ENCODE data around the gene FAF1.

FAF1 gene

DNA sequence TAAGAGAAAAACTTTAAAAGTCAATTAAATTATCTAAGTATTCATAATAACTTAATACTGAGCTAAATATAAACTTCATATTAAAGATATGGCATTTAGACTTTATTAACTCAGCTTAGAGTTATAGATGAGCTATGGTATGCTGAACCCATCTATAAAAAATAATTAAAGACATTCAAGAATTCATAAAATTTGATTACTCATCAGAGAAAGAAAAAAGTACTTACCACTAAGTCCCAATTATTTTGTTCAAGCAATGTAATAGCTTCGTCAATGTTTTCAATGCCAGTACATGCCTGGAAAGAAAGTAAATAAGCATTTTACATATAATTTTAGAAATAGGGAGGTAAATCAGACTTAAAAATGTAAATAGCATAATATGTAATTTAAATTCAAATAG, 102.4 kb downstream of the FAF1 start:
- no peak overlapping the region for H3K27ac ChIP-seq
- no peak overlapping the region for H2AFZ ChIP-seq
- TF ChIP-seq CTCF (IDR thresholded peaks at IDR 0.05), result no peak
- no peaks in the 10 kb centered on the region for H3K9me3 ChIP-seq (ENCODE audit: control insufficient read depth, low read length)
- H3K36me3 ChIP-seq (ENCODE audit: control insufficient read depth, insufficient read depth, low read length), result no peaks in the 10 kb centered on the region
- H3K4me3 ChIP-seq (ENCODE audit: low read depth, low read length), result no peak overlapping the region
- no peaks in the 10 kb centered on the region for H3K4me1 ChIP-seq
- no peaks in the 10 kb centered on the region for H3K27me3 ChIP-seq (ENCODE audit: control insufficient read depth, insufficient read depth, low read length)
- peaks cover 13% of the 10 kb centered on the region for H3K79me2 ChIP-seq
- no peak overlapping the region for H3K9ac ChIP-seq
- no peak overlapping the region for H3K4me2 ChIP-seq (ENCODE audit: low read length)

- Histone ChIP-seq H3K9ac (no peak overlapping the region), H3K4me3 (ENCODE audit: low read depth, low read length) (no peak overlapping the region), H3K79me2 (peaks cover 3% of the 10 kb centered on the region)
Observed at GRCh38 chr1:50853325-50853724, 106.7 kb downstream of the FAF1 start.

GRCh38 chr1:50852889-50853288, 107.2 kb downstream of the FAF1 start:
- H3K27me3 ChIP-seq (ENCODE audit: control insufficient read depth, insufficient read depth, low read length), result no peaks in the 10 kb centered on the region
- H3K4me3 ChIP-seq (ENCODE audit: low read depth, low read length), result no peak overlapping the region
- no peaks in the 10 kb centered on the region for H3K4me1 ChIP-seq
- H3K9ac ChIP-seq, result no peak overlapping the region
- peaks cover 3% of the 10 kb centered on the region for H3K79me2 ChIP-seq
- no peaks in the 10 kb centered on the region for H3K36me3 ChIP-seq (ENCODE audit: control insufficient read depth, insufficient read depth, low read length)
- TF ChIP-seq CTCF (IDR thresholded peaks at IDR 0.05), result no peak
- no peaks in the 10 kb centered on the region for H3K9me3 ChIP-seq (ENCODE audit: control insufficient read depth, low read length)
- no peak overlapping the region for H3K27ac ChIP-seq
- no peak overlapping the region for H3K4me2 ChIP-seq (ENCODE audit: low read length)
- H2AFZ ChIP-seq, result no peak overlapping the region

More at GRCh38 chr1:50853325-50853724, 106.7 kb downstream of the FAF1 start:
- Histone ChIP-seq H3K36me3 (ENCODE audit: control insufficient read depth, insufficient read depth, low read length) (no peaks in the 10 kb centered on the region), H3K4me2 (ENCODE audit: low read length) (no peak overlapping the region), H2AFZ (no peak overlapping the region), H3K27ac (no peak overlapping the region), H3K9me3 (ENCODE audit: control insufficient read depth, low read length) (no peaks in the 10 kb centered on the region), H3K4me1 (no peaks in the 10 kb centered on the region), H3K27me3 (ENCODE audit: control insufficient read depth, insufficient read depth, low read length) (no peaks in the 10 kb centered on the region)
- no peak for TF ChIP-seq CTCF (IDR thresholded peaks at IDR 0.05)

- H3K79me2 ChIP-seq, result peaks cover 3% of the 10 kb centered on the region
- no peak overlapping the region for H3K27ac ChIP-seq
- H2AFZ ChIP-seq, result no peak overlapping the region
- no peak for TF ChIP-seq CTCF (IDR thresholded peaks at IDR 0.05)
- no peaks in the 10 kb centered on the region for H3K4me1 ChIP-seq
- no peaks in the 10 kb centered on the region for H3K27me3 ChIP-seq (ENCODE audit: control insufficient read depth, insufficient read depth, low read length)
- H3K9me3 ChIP-seq (ENCODE audit: control insufficient read depth, low read length), result no peaks in the 10 kb centered on the region
- H3K9ac ChIP-seq, result no peak overlapping the region
- no peaks in the 10 kb centered on the region for H3K36me3 ChIP-seq (ENCODE audit: control insufficient read depth, insufficient read depth, low read length)
- no peak overlapping the region for H3K4me2 ChIP-seq (ENCODE audit: low read length)
- no peak overlapping the region for H3K4me3 ChIP-seq (ENCODE audit: low read depth, low read length)
Observed at GRCh38 chr1:50851466-50851865, 108.6 kb downstream of the FAF1 start.

- Histone ChIP-seq H3K9me3 (ENCODE audit: control insufficient read depth, low read length) (no peaks in the 10 kb centered on the region), H3K79me2 (peaks cover 3% of the 10 kb centered on the region), H3K4me3 (ENCODE audit: low read depth, low read length) (no peak overlapping the region), H3K27ac (no peak overlapping the region), H3K36me3 (ENCODE audit: control insufficient read depth, insufficient read depth, low read length) (no peaks in the 10 kb centered on the region), H3K9ac (no peak overlapping the region), H3K4me1 (no peaks in the 10 kb centered on the region), H3K4me2 (ENCODE audit: low read length) (no peak overlapping the region), H3K27me3 (ENCODE audit: control insufficient read depth, insufficient read depth, low read length) (no peaks in the 10 kb centered on the region), H2AFZ (no peak overlapping the region)
- TF ChIP-seq CTCF (IDR thresholded peaks at IDR 0.05), result no peak
Observed at GRCh38 chr1:50851034-50851433, 109.0 kb downstream of the FAF1 start.

All from parathyroid adenoma (tissue), 2 donors.